ENCODE measurements around the gene SKI. TPM values are rescaled to one million over a fixed set of nuclear protein-coding genes. Genes with fewer than 3 reads are reported as not detected.

Gene SKI
- total and polyA plus RNA-seq, 2 of the 4 experiments (the other 2 are of a cell fraction): 2.3 to 20.1 TPM

GRCh38 chr1:2202008-2202575, 26.0 kb upstream of the SKI start:
- intact Hi-C loops (cut with micrococcal nuclease) (no loop called here), in situ Hi-C loops (cut with MboI; ENCODE audit: low sequenced_read_pairs) (no loop called here), dilution Hi-C loops (cut with HindIII; ENCODE audit: low sequenced_read_pairs, unreplicated experiment) (no loop called here)
- WGBS, 2 experiments (ENCODE audit: extremely low coverage in 2 of 2, insufficient read length in 1 of 2): 80% methylated on average over 1 of the region's 9 CpGs; no CpG with 5 or more reads in 1 of the 2 experiments
- H2BK120ac ChIP-seq (ENCODE audit: low read depth, low read length): no peak overlapping the region
- H3K36me3 ChIP-seq (ENCODE audit: control insufficient read depth, insufficient read depth, low read length): no peaks in the 10 kb centered on the region
- H3K27ac ChIP-seq (ENCODE audit: insufficient read depth, low read length): no peak overlapping the region
- no peak overlapping the region for H2AK5ac ChIP-seq (ENCODE audit: low read depth, low read length)
- ATAC-seq (ENCODE audit: low read depth): no peak
- no peaks in the 10 kb centered on the region; the same call in 1 of the 2 replicates for H3K9me1 ChIP-seq (ENCODE audit: insufficient read depth, low read length)
- no peak overlapping the region for H4K8ac ChIP-seq (ENCODE audit: low read depth in 2 of 2, low read length in 2 of 2)
- POLR2A ChIA-PET (ENCODE audit: unreplicated experiment): no interaction called here
- peaks cover 14 to 48% of the 10 kb centered on the region in 2 experiments for H3K79me1 ChIP-seq (ENCODE audit: low read depth in 1 of 2, low read length in 2 of 2)
- no peaks in the 10 kb centered on the region for H4K20me1 ChIP-seq (ENCODE audit: insufficient read depth, low read length)
- no peak overlapping the region for H3K4ac ChIP-seq (ENCODE audit: low read depth, low read length)
- H2BK20ac ChIP-seq (ENCODE audit: low read depth, low read length): no peak overlapping the region
- peaks cover 20% of the 10 kb centered on the region for H3K4me1 ChIP-seq (ENCODE audit: control insufficient read depth, insufficient read depth, low read length)
- CTCF ChIA-PET: interaction anchor here (1.1 kb wide), 1 partner anchor 28 kb away, joined by 3 read pairs; no protein-coding TSS in a partner anchor
- no peak for DNase-seq
- H3K9me3 ChIP-seq (ENCODE audit: control insufficient read depth, insufficient read depth, low read length): no peaks in the 10 kb centered on the region
- H3K14ac ChIP-seq (replicated peaks; ENCODE audit: low read depth, low read length): no peak overlapping the region
- no TSS peak for BruUV-seq (replicated peaks)
- no peak overlapping the region for H2AK9ac ChIP-seq (replicated peaks; ENCODE audit: low read depth, low read length, poor library complexity)
- no peak overlapping the region for H2BK5ac ChIP-seq (ENCODE audit: low read depth, low read length, poor library complexity, severe bottlenecking)
- no peak overlapping the region for H4K5ac ChIP-seq (ENCODE audit: low read depth, low read length)
- no peak overlapping the region for H3K23ac ChIP-seq (ENCODE audit: low read depth, low read length)
- no peak overlapping the region for H3K56ac ChIP-seq (ENCODE audit: extremely low read depth, insufficient read depth, low read length)
- H3K18ac ChIP-seq (ENCODE audit: low read depth, low read length): no peak overlapping the region
- H2BK15ac ChIP-seq (ENCODE audit: low read depth, low read length): no peak overlapping the region
- H3K4me3 ChIP-seq (ENCODE audit: insufficient read depth, low read depth, low read length): no peak overlapping the region
- no peaks in the 10 kb centered on the region for H3K27me3 ChIP-seq (ENCODE audit: control insufficient read depth, insufficient read depth, low read length)
- no peak overlapping the region for H2AFZ ChIP-seq (replicated peaks; ENCODE audit: low read length, poor library complexity)
- no peak overlapping the region for H4K91ac ChIP-seq (ENCODE audit: insufficient read depth, low read depth, low read length)
- no peak overlapping the region for H3K9ac ChIP-seq (ENCODE audit: low read depth, low read length)
- no peak overlapping the region for H3K4me2 ChIP-seq (ENCODE audit: low read depth, low read length)
- TF ChIP-seq RFX5 (IDR thresholded peaks at IDR 0.05; ENCODE audit: low read depth, low read length) (no peak), CHD1 (IDR thresholded peaks at IDR 0.05; ENCODE audit: low read depth, low read length) (no peak), BHLHE40 (IDR thresholded peaks at IDR 0.05; ENCODE audit: low read depth, low read length) (no peak), MAFK (IDR thresholded peaks at IDR 0.05; ENCODE audit: low read depth, low read length) (no peak), RCOR1 (IDR thresholded peaks at IDR 0.05; ENCODE audit: insufficient replicate concordance, low read length) (no peak), MAZ (IDR thresholded peaks at IDR 0.05; ENCODE audit: borderline replicate concordance, low read depth, low read length) (no peak), SMC3 (IDR thresholded peaks at IDR 0.05; ENCODE audit: low read depth, low read length) (no peak), CTCF (conservative IDR thresholded peaks at IDR 0.05; ENCODE audit: low read depth, low read length) (no peak), CEBPB (IDR thresholded peaks at IDR 0.05; ENCODE audit: low read depth, low read length) (no peak), USF2 (IDR thresholded peaks at IDR 0.05; ENCODE audit: low read depth, low read length) (no peak), ELK1 (IDR thresholded peaks at IDR 0.05; ENCODE audit: borderline replicate concordance, low read depth, low read length) (no peak), POLR2A (IDR thresholded peaks at IDR 0.05; ENCODE audit: low read depth, low read length) (no peak), NFE2L2 (IDR thresholded peaks at IDR 0.05; ENCODE audit: low read depth, low read length) (no peak), FOS (IDR thresholded peaks at IDR 0.05; ENCODE audit: low read depth, low read length) (no peak), RAD21 (IDR thresholded peaks at IDR 0.05; ENCODE audit: low read length) (no peak), MXI1 (IDR thresholded peaks at IDR 0.05; ENCODE audit: borderline replicate concordance, low read depth, low read length) (no peak)
